Mesothelial cell of epicardium (in vitro differentiated cells): ENCODE measurements around the gene CHAD. TPM values are rescaled to one million over a fixed set of nuclear protein-coding genes. Genes with fewer than 3 reads are reported as not detected.
"Not testable (repeated sequence)": the region's sequence is repeated elsewhere in the genome, so short reads cannot be mapped to it uniquely, and the experiment has no call there.

Experiments used
- DNase-seq, 2 experiments: peaks; one replicate each; pipeline ENCODE4 v3.0.0; 2021; ENCODE audit warnings: low spot score in 2 of 2; ENCODE audit not compliant: unreplicated experiment in 2 of 2
- H3K27ac Mint-ChIP-seq: 2 replicates; pipeline ENCODE4 v1.8.0; 2021; ENCODE audit warnings: mixed read lengths
- H3K27me3 Mint-ChIP-seq: 2 replicates; pipeline ENCODE4 v1.8.0; 2021; ENCODE audit warnings: low read depth, mixed read lengths
- H3K36me3 Mint-ChIP-seq: 2 replicates; pipeline ENCODE4 v1.8.0; 2021; ENCODE audit warnings: mixed read lengths
- H3K4me1 Mint-ChIP-seq: 2 replicates; pipeline ENCODE4 v1.8.0; 2021; ENCODE audit warnings: mixed read lengths
- H3K4me3 Mint-ChIP-seq: 2 replicates; pipeline ENCODE4 v1.8.0; 2021; ENCODE audit warnings: mild to moderate bottlenecking, moderate library complexity, mixed read lengths
- H3K9me3 Mint-ChIP-seq: 2 replicates; pipeline ENCODE4 v1.8.0; 2021; ENCODE audit warnings: mixed read lengths
- total RNA-seq: library from RNA; stranded (reverse); gene quantifications from 3 replicates; pipeline ENCODE4 v1.2.1, GENCODE V29; 2021
- TF ChIP-seq, protein P1 (sequence below): fragments of 200-600 bp; sonication (generic); IDR thresholded peaks from one replicate; pipeline ENCODE4 v1.5.0; 2021; ENCODE audit warnings: antibody characterized with exemption; ENCODE audit not compliant: unreplicated experiment

Gene CHAD
- total RNA-seq, 1 donor from 2014 or later, result not detected

DNA sequence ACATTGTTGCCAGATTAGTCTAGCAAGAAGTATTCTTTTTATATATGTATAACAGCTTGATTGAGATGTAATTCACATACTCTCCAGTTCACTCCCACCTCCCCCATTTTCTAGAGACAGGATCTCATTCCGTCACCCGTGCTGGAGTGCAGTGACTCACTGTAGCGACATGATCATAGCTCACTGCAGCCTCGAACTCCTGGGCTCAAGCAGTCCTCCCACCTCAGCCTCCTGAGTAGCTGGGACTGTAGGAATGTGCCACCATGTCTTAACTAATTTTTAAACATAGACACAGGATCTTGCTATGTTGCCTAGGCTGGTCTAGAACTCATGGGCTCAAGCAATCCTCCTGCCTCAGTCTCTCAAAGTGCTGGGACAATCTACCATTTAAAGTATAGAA lies 6.7 kb upstream of the CHAD start:
- DNase-seq, result no peak
- Mint-ChIP-seq H3K27me3 (no peaks in the 10 kb centered on the region), H3K27ac (peak overlapping the region; percentile 69), H3K4me3 (no peak overlapping the region), H3K4me1 (peaks cover 12% of the 10 kb centered on the region), H3K36me3 (peaks cover 18% of the 10 kb centered on the region), H3K9me3 (no peaks in the 10 kb centered on the region)
- TF ChIP-seq, protein P1, sequence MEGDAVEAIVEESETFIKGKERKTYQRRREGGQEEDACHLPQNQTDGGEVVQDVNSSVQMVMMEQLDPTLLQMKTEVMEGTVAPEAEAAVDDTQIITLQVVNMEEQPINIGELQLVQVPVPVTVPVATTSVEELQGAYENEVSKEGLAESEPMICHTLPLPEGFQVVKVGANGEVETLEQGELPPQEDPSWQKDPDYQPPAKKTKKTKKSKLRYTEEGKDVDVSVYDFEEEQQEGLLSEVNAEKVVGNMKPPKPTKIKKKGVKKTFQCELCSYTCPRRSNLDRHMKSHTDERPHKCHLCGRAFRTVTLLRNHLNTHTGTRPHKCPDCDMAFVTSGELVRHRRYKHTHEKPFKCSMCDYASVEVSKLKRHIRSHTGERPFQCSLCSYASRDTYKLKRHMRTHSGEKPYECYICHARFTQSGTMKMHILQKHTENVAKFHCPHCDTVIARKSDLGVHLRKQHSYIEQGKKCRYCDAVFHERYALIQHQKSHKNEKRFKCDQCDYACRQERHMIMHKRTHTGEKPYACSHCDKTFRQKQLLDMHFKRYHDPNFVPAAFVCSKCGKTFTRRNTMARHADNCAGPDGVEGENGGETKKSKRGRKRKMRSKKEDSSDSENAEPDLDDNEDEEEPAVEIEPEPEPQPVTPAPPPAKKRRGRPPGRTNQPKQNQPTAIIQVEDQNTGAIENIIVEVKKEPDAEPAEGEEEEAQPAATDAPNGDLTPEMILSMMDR, result no peak

DNA sequence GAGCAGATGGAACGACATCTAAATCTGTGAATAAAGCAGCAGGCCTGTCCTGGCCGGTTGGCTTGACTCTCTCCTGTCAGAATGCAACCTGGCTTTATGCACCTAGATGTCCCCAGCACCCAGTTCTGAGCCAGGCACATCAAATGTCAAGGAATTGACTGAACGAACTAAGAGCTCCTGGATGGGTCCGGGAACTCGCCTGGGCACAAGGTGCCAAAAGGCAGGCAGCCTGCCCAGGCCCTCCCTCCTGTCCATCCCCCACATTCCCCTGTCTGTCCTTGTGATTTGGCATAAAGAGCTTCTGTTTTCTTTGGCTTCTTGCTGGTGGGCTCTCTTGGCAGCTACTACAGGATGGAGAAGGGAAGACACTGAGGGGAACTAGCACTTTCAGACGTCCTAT lies 5.8 kb upstream of the CHAD start:
- H3K27ac Mint-ChIP-seq, result no peak overlapping the region

DNA sequence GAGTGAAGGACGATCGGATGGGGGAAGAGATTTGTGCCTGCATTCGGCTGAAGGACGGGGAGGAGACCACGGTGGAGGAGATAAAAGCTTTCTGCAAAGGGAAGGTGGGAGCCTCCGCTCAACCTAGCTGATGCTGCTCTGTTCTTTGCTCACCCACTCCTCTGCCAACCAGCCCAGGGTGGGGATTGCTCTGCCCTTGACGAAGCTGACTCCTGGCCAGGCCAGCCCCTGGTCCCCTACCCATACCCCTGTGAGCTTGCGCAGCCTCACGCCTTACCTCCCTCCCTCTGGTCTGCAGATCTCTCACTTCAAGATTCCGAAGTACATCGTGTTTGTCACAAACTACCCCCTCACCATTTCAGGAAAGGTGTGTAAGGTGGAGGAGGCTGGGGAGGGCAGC lies 5.2 kb upstream of the CHAD start:
- Mint-ChIP-seq H3K36me3 (peaks cover 18% of the 10 kb centered on the region), H3K27ac (no peak overlapping the region), H3K9me3 (no peaks in the 10 kb centered on the region), H3K4me3 (no peak overlapping the region), H3K4me1 (peaks cover 6% of the 10 kb centered on the region), H3K27me3 (peaks cover 2% of the 10 kb centered on the region)
- TF ChIP-seq, protein P1, result no peak
- DNase-seq, result no peak

More for the DNA sequence above, 5.8 kb upstream of the CHAD start:
- H3K4me1 Mint-ChIP-seq, result peaks cover 9% of the 10 kb centered on the region
- no peak overlapping the region for H3K4me3 Mint-ChIP-seq
- TF ChIP-seq, protein P1, result no peak
- H3K36me3 Mint-ChIP-seq, result peaks cover 18% of the 10 kb centered on the region
- no peak for DNase-seq
- no peaks in the 10 kb centered on the region for H3K9me3 Mint-ChIP-seq
- no peaks in the 10 kb centered on the region for H3K27me3 Mint-ChIP-seq

DNA sequence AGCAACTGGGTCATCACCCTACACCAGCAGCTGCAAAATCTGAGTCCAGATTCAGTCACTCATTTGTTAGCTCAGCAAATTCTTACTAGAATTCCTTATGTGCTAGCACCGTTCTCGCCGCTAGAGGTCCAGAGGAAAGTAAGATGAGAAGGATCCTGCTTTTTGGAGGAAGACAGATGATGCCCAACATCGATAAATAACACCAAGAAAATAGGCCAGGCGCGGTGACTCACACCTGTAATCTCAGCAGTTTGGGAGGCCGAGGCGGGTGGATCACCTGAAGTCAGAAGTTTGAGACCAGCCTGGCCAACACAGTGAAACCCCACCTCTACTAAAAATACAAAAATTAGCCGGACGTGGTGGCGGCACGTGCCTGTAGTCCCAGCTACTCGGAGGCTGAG lies 4.1 kb upstream of the CHAD start:
- H3K4me1 Mint-ChIP-seq, H3K27ac Mint-ChIP-seq, H3K4me3 Mint-ChIP-seq, H3K9me3 Mint-ChIP-seq, DNase-seq: not testable (repeated sequence)
- Mint-ChIP-seq H3K36me3 (peaks cover 18% of the 10 kb centered on the region), H3K27me3 (peaks cover 10% of the 10 kb centered on the region)
- TF ChIP-seq, protein P1, result peak; percentile 15

DNA sequence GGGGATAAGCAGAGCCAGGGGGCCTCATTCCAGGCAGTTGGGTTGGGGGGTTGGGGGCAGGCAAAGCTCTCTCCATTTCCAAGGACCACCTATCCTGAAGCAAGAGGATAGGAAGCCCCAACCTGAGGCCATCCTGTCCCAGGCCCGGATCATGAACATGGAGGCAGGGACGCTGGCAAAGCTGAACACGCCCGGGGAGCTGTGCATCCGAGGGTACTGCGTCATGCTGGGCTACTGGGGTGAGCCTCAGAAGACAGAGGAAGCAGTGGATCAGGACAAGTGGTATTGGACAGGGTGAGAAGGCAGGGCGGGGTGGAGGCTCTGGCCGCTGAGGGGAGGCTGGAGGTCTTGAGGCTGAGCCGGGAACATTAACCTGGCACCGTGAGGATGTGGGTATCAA lies 3.6 kb upstream of the CHAD start:
- DNase-seq, result no peak
- TF ChIP-seq, protein P1, result no peak
- H3K27me3 Mint-ChIP-seq, result peaks cover 15% of the 10 kb centered on the region

More for the DNA sequence above, 3.6 kb upstream of the CHAD start:
- H3K4me3 Mint-ChIP-seq, result no peak overlapping the region
- no peaks in the 10 kb centered on the region for H3K9me3 Mint-ChIP-seq
- H3K36me3 Mint-ChIP-seq, result peaks cover 18% of the 10 kb centered on the region
- H3K27ac Mint-ChIP-seq, result no peak overlapping the region
- H3K4me1 Mint-ChIP-seq, result no peaks in the 10 kb centered on the region
